ENCODE measurements around the gene PIK3C3.
A peak's percentile ranks its signal among the peaks of the same experiment; 100 is the strongest.
"Not testable (repeated sequence)": the region's sequence is repeated elsewhere in the genome, so short reads cannot be mapped to it uniquely, and the experiment has no call there.

Gene PIK3C3

GRCh38 chr18:42025974-42026625, 71.1 kb downstream of the PIK3C3 start:
- no peak for DNase-seq

GRCh38 chr18:42028247-42028832, 73.3 kb downstream of the PIK3C3 start:
- peak in 1 of 2 experiments; percentile 17 for DNase-seq

- DNase-seq, result no peak
Measured at GRCh38 chr18:42029092-42029491, 74.1 kb downstream of the PIK3C3 start.

GRCh38 chr18:42030586-42031182, 75.7 kb downstream of the PIK3C3 start:
- peak; percentile 5 to 28 for DNase-seq

- no peak for DNase-seq
Measured at GRCh38 chr18:42032447-42032846, 77.4 kb downstream of the PIK3C3 start.

- no peak for DNase-seq
Measured at GRCh38 chr18:42033137-42033810, 78.2 kb downstream of the PIK3C3 start.

- peak; percentile 45 to 58 for DNase-seq
Measured at GRCh38 chr18:42038936-42039335, 83.9 kb downstream of the PIK3C3 start.

GRCh38 chr18:42039396-42039795, 84.4 kb downstream of the PIK3C3 start:
- no peak for DNase-seq

- DNase-seq, result no peak
Measured at GRCh38 chr18:42041793-42042192, 86.8 kb downstream of the PIK3C3 start.

- DNase-seq, result no peak
Measured at GRCh38 chr18:42045346-42045745, 90.3 kb downstream of the PIK3C3 start.

GRCh38 chr18:42047721-42048120, 92.7 kb downstream of the PIK3C3 start:
- no peak for DNase-seq

- peak; percentile 73 to 83 for DNase-seq
Measured at GRCh38 chr18:42048158-42048557, 93.1 kb downstream of the PIK3C3 start.

- not testable (repeated sequence) for DNase-seq
Measured at GRCh38 chr18:42049536-42049935, 94.5 kb downstream of the PIK3C3 start.

GRCh38 chr18:42051411-42051810, 96.4 kb downstream of the PIK3C3 start:
- DNase-seq, result no peak

- peak in 1 of 2 experiments; percentile 39 for DNase-seq
Measured at GRCh38 chr18:42052122-42052708, 97.2 kb downstream of the PIK3C3 start.

GRCh38 chr18:42053188-42053781, 98.3 kb downstream of the PIK3C3 start:
- DNase-seq, result peak in 1 of 2 experiments; percentile 45

- no peak for DNase-seq
Measured at GRCh38 chr18:42064109-42064508, 109.1 kb downstream of the PIK3C3 start.

GRCh38 chr18:42067518-42067917, 112.5 kb downstream of the PIK3C3 start:
- no peak for DNase-seq

- DNase-seq, result no peak
Measured at GRCh38 chr18:42068030-42068429, 113.0 kb downstream of the PIK3C3 start.

GRCh38 chr18:42069036-42069435, 114.0 kb downstream of the PIK3C3 start:
- DNase-seq, result no peak

GRCh38 chr18:42072407-42072806, 117.4 kb downstream of the PIK3C3 start:
- DNase-seq, result no peak

- no peak for DNase-seq
Measured at GRCh38 chr18:42074704-42075103, 119.7 kb downstream of the PIK3C3 start.

- DNase-seq, result no peak
Measured at GRCh38 chr18:42078711-42079110, 123.7 kb downstream of the PIK3C3 start.

All from SW 1271 (cell line).